Upper lobe of left lung (tissue), 6 donors: ENCODE results near the gene MFN1. TPM values are rescaled to one million over a fixed set of nuclear protein-coding genes. Genes with fewer than 3 reads are reported as not detected.

Experiments
- ATAC-seq, 2 donors: fragments of 200-7000 bp; cut with Tn5 transposase; one replicate each; pipeline ENCODE4 v1.9.1; 2022; ENCODE audit warnings: mild to moderate bottlenecking in 2 of 2, moderate library complexity in 2 of 2; ENCODE audit not compliant: low FRiP score in 2 of 2
- DNase-seq, 2 donors: peaks; one replicate each; pipeline ENCODE4 v3.0.0-alpha.2; 2019 to 2020
- H3K27ac ChIP-seq, 4 donors: fragments of 200-600 bp; sonication (generic); one replicate each; pipeline ENCODE4 v1.5.1; 2016 to 2019
- H3K27me3 ChIP-seq, 4 donors: fragments of 200-600 bp; sonication (generic); one replicate each; pipeline ENCODE4 v1.5.1; 2017 to 2019
- H3K36me3 ChIP-seq, 4 donors: fragments of 200-600 bp; sonication (generic); one replicate each; pipeline ENCODE4 v1.5.1; 2016 to 2019
- H3K4me1 ChIP-seq, 4 donors: fragments of 200-600 bp; sonication (generic); one replicate each; pipeline ENCODE4 v1.5.1; 2018 to 2019
- H3K4me3 ChIP-seq, 4 donors: fragments of 200-600 bp; sonication (generic); one replicate each; pipeline ENCODE4 v1.5.1; 2017 to 2019; ENCODE audit warnings: mild to moderate bottlenecking in 2 of 4, moderate library complexity in 1 of 4
- H3K9me3 ChIP-seq, 4 donors: fragments of 200-600 bp; sonication (generic); one replicate each; pipeline ENCODE4 v1.5.1; 2018 to 2019
- EP300 ChIP-seq, 4 donors: sonication (generic); formaldehyde crosslinking; IDR thresholded peaks; one replicate each; pipeline ENCODE4 v1.5.1; 2017; ENCODE audit warnings: antibody characterized with exemption in 4 of 4, control low read depth in 2 of 4
- POLR2A ChIP-seq, 4 donors: fragments of 450-650 bp; IDR thresholded peaks; one replicate each; pipeline ENCODE4 v1.5.1; 2016 to 2017; ENCODE audit warnings: antibody characterized with exemption in 4 of 4, mild to moderate bottlenecking in 2 of 4
- POLR2AphosphoS5 ChIP-seq, 2 donors: sonication (generic); formaldehyde crosslinking; IDR thresholded peaks; one replicate each; pipeline ENCODE4 v1.5.1; 2017; ENCODE audit warnings: antibody characterized with exemption in 2 of 2
- WGBS, 2 donors: methylation state at CpG; one replicate each; pipeline ENCODE4 v1.1.5; 2017 to 2018; 5-methylcytosine and 5-hydroxymethylcytosine counted together
- total RNA-seq, 6 donors: library from RNA; depleted of rRNA in 4 of 6; stranded (reverse); fragments of >200 nt in 4 of 6; gene quantifications; one replicate each; pipeline versions ENCODE4 v1.1.0 to v1.2.1, GENCODE V29; 2016 to 2021
- TF ChIP-seq, protein P1 (sequence below), 6 experiments: fragments of 450-650 bp in 4 of 6; fragments of 200-600 bp in 2 of 6; sonication (generic) in 2 of 6; IDR thresholded peaks; one replicate each; pipeline ENCODE4 v1.5.1; 2016 to 2019; ENCODE audit warnings: antibody characterized with exemption in 6 of 6
- donor health status: DM: no; HTN: no; CAD: no; lungs with moderate emphysema.
- donor health status: DM: no; HTN: yes; CAD: no; lungs with severe emphysema.

MFN1 gene
- total RNA-seq, 6 donors from 2014 or later: 36.0 to 62.6 (median 47.8) TPM

DNA sequence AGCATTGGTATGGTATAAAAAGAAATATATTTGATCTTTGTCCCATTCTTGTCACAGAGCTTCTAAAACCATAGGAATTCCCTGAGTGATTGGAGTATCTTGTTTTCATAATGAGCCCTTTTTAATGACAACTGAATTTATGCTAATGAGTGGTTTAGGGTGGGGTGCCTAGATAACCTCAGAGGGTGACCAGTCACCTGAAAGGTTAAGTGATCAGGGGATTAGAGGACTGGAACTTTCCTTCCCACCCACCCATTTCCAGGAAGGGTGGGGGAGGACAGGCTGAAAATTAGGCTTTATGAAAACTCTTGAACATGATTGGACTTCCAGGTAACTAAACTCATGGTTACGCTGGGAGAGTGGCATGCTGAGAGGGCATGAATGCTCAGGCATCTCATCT is 8.5 kb downstream of the MFN1 start:
- Histone ChIP-seq H3K4me1 (peaks cover 0 to 4% (median 2%) of the 10 kb centered on the region in 4 donors), H3K9me3 (no peaks in the 10 kb centered on the region), H3K27me3 (no peaks in the 10 kb centered on the region), H3K4me3 (no peak overlapping the region), H3K36me3 (peaks cover 16 to 96% (median 66%) of the 10 kb centered on the region in 4 donors), H3K27ac (no peak overlapping the region)
- no peak for TF ChIP-seq EP300 (IDR thresholded peaks at IDR 0.05)
- no peak for TF ChIP-seq POLR2AphosphoS5 (IDR thresholded peaks at IDR 0.05)
- TF ChIP-seq, protein P1, sequence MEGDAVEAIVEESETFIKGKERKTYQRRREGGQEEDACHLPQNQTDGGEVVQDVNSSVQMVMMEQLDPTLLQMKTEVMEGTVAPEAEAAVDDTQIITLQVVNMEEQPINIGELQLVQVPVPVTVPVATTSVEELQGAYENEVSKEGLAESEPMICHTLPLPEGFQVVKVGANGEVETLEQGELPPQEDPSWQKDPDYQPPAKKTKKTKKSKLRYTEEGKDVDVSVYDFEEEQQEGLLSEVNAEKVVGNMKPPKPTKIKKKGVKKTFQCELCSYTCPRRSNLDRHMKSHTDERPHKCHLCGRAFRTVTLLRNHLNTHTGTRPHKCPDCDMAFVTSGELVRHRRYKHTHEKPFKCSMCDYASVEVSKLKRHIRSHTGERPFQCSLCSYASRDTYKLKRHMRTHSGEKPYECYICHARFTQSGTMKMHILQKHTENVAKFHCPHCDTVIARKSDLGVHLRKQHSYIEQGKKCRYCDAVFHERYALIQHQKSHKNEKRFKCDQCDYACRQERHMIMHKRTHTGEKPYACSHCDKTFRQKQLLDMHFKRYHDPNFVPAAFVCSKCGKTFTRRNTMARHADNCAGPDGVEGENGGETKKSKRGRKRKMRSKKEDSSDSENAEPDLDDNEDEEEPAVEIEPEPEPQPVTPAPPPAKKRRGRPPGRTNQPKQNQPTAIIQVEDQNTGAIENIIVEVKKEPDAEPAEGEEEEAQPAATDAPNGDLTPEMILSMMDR (IDR thresholded peaks at IDR 0.05): no peak
- no peak for TF ChIP-seq POLR2A (IDR thresholded peaks at IDR 0.05)
- DNase-seq (no peak), ATAC-seq (no peak)
- WGBS, 2 donors: 88 to 100% methylated on average over 1 of the region's 1 CpG

DNA sequence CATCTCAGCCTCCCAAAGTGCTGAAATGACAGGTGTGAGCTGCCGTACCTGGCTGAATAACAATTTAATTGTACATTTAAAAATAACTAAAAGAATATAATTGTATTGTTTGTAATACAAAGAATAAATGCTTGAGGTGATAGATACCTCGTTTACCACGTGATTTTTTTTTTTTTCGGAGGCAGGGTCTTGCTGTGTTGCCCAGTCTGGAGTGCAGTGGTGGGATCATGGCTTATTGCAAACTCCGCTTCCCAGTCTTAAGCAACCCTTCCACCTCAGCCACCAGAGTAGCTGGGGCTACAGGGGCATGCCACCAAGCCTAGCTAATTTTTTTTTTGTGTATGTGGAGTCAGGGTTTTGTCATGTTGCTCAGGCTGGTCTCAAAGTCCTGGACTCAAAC is 15.8 kb downstream of the MFN1 start:
- Histone ChIP-seq H3K36me3 (peaks cover 28 to 99% (median 53%) of the 10 kb centered on the region in 4 donors), H3K27me3 (no peaks in the 10 kb centered on the region)
- 96% methylated on average over 5 of the region's 5 CpGs for WGBS, 2 donors

DNA sequence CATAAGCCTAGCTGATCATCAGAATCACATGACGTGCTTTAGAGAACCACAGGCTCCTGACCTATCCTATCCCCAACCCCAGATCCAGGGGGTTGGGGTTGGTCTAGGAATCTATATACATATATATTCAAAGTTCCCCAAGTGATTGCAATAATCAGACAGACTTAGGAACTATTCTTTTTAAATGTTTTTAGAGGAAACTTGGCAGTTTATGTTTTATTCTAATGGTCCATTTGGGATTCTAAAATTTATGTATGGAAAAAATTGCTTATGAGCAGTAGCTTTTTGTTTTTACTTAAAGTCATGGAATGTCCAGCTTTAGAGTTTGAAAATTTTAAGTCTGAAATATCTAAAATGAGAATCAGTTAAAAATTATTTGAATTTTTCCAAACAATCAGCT is 22.1 kb downstream of the MFN1 start:
- no peaks in the 10 kb centered on the region for H3K4me1 ChIP-seq
- TF ChIP-seq POLR2A (IDR thresholded peaks at IDR 0.05) (no peak), EP300 (IDR thresholded peaks at IDR 0.05) (no peak), POLR2AphosphoS5 (IDR thresholded peaks at IDR 0.05) (no peak)
- TF ChIP-seq, protein P1 (IDR thresholded peaks at IDR 0.05): no peak
- no peak overlapping the region for H3K27ac ChIP-seq
- peaks cover 18 to 65% (median 32%) of the 10 kb centered on the region in 4 donors for H3K36me3 ChIP-seq
- ATAC-seq (no peak), DNase-seq (no peak)
- no peaks in the 10 kb centered on the region for H3K9me3 ChIP-seq
- no peak overlapping the region for H3K4me3 ChIP-seq
- H3K27me3 ChIP-seq: no peaks in the 10 kb centered on the region
- 96 to 100% methylated on average over 1 of the region's 1 CpG for WGBS, 2 donors

More for the DNA sequence above, 15.8 kb downstream of the MFN1 start:
- ATAC-seq: no peak
- no peak for DNase-seq
- no peaks in the 10 kb centered on the region for H3K4me1 ChIP-seq
- TF ChIP-seq, protein P1 (IDR thresholded peaks at IDR 0.05): no peak
- TF ChIP-seq EP300 (IDR thresholded peaks at IDR 0.05) (no peak), POLR2AphosphoS5 (IDR thresholded peaks at IDR 0.05) (no peak), POLR2A (IDR thresholded peaks at IDR 0.05) (no peak)
- H3K9me3 ChIP-seq: no peaks in the 10 kb centered on the region
- H3K4me3 ChIP-seq: no peak overlapping the region
- no peak overlapping the region for H3K27ac ChIP-seq

DNA sequence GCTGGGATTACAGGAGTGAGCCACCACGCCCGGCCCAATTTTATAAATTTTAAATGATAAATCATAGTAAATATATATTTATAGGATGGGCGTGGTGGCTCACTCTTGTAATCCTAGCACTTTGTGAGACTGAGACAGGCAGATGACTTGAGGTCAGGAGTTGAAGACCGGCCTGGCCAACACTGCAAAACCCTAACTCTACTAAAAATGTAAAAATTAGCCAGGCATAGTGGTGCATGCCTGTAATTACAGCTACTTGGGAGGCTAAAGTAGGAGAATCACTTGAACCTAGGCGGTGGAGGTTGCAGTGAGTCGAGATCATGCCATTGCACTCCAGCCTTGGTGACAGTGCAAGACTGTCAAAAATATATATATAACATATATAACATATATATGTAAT is 26.4 kb downstream of the MFN1 start:
- peaks cover 7 to 62% (median 25%) of the 10 kb centered on the region in 4 donors for H3K36me3 ChIP-seq
- WGBS, 2 donors: 96 to 97% methylated on average over 6 of the region's 6 CpGs
- no peaks in the 10 kb centered on the region for H3K27me3 ChIP-seq
- DNase-seq: no peak
- no peak overlapping the region for H3K27ac ChIP-seq
- no peak overlapping the region for H3K4me3 ChIP-seq
- TF ChIP-seq EP300 (IDR thresholded peaks at IDR 0.05) (no peak), POLR2A (IDR thresholded peaks at IDR 0.05) (no peak), POLR2AphosphoS5 (IDR thresholded peaks at IDR 0.05) (no peak)
- TF ChIP-seq, protein P1 (IDR thresholded peaks at IDR 0.05): no peak
- no peaks in the 10 kb centered on the region for H3K9me3 ChIP-seq
- no peak for ATAC-seq
- no peaks in the 10 kb centered on the region for H3K4me1 ChIP-seq
